HuH-7.5 (cell line): ENCODE data around the gene TNK2.
"Not testable (repeated sequence)": the region's sequence is repeated elsewhere in the genome, so short reads cannot be mapped to it uniquely, and the experiment has no call there.

Source experiments
- DNase-seq: peaks from one replicate; pipeline ENCODE4 v3.0.0; 2011; ENCODE audit warnings: low spot score

The TNK2 gene

GRCh38 chr3:195885036-195885891 is 23.1 kb downstream of the TNK2 start:
- DNase-seq, result no peak

GRCh38 chr3:195884691-195885035 is 23.7 kb downstream of the TNK2 start:
- no peak for DNase-seq

- no peak for DNase-seq
Observed at GRCh38 chr3:195883801-195884200, 24.6 kb downstream of the TNK2 start.

GRCh38 chr3:195883160-195883559 is 25.2 kb downstream of the TNK2 start:
- DNase-seq, result no peak

GRCh38 chr3:195882002-195882441 is 26.3 kb downstream of the TNK2 start:
- no peak for DNase-seq

GRCh38 chr3:195881276-195881988 is 26.9 kb downstream of the TNK2 start:
- no peak for DNase-seq

GRCh38 chr3:195880037-195880431 is 28.3 kb downstream of the TNK2 start:
- DNase-seq, result no peak

- DNase-seq, result no peak
Observed at GRCh38 chr3:195879416-195880036, 28.8 kb downstream of the TNK2 start.

GRCh38 chr3:195878424-195879274 is 29.7 kb downstream of the TNK2 start:
- no peak for DNase-seq

GRCh38 chr3:195877767-195878423 is 30.5 kb downstream of the TNK2 start:
- DNase-seq, result no peak

GRCh38 chr3:195877136-195877715 is 31.1 kb downstream of the TNK2 start:
- DNase-seq, result no peak

GRCh38 chr3:195876297-195877064 is 31.9 kb downstream of the TNK2 start:
- DNase-seq, result no peak

- DNase-seq, result no peak
Observed at GRCh38 chr3:195875482-195876236, 32.7 kb downstream of the TNK2 start.

GRCh38 chr3:195873971-195874370 is 34.4 kb downstream of the TNK2 start:
- no peak for DNase-seq

- DNase-seq, result no peak
Observed at GRCh38 chr3:195873281-195873887, 35.0 kb downstream of the TNK2 start.

GRCh38 chr3:195872800-195873199 is 35.6 kb downstream of the TNK2 start:
- no peak for DNase-seq

GRCh38 chr3:195872097-195872496 is 36.3 kb downstream of the TNK2 start:
- no peak for DNase-seq

- DNase-seq, result not testable (repeated sequence)
Observed at GRCh38 chr3:195871686-195872085, 36.7 kb downstream of the TNK2 start.

GRCh38 chr3:195870937-195871336 is 37.4 kb downstream of the TNK2 start:
- no peak for DNase-seq
